GM12801 (cell line): Measurements from ENCODE around the gene MEGF11.

Experiments used
- CTCF ChIP-seq: IDR thresholded peaks from one replicate; pipeline ENCODE4 v1.5.1; 2011; ENCODE audit warnings: control low read depth; ENCODE audit not compliant: insufficient read length; ENCODE audit errors: extremely low read depth

MEGF11 gene

GRCh38 chr15:66069751-66070150, 183.8 kb downstream of the MEGF11 start:
- TF ChIP-seq CTCF, result no peak

GRCh38 chr15:66068801-66069200, 184.7 kb downstream of the MEGF11 start:
- no peak for TF ChIP-seq CTCF

- no peak for TF ChIP-seq CTCF
These were observed 185.9 kb downstream of the MEGF11 start for GRCh38 chr15:66067687-66068086.

- no peak for TF ChIP-seq CTCF
These were observed 187.1 kb downstream of the MEGF11 start for GRCh38 chr15:66066481-66066880.

- no peak for TF ChIP-seq CTCF
These were observed 187.5 kb downstream of the MEGF11 start for GRCh38 chr15:66066005-66066404.

- no peak for TF ChIP-seq CTCF
These were observed 188.2 kb downstream of the MEGF11 start for GRCh38 chr15:66065325-66065724.

GRCh38 chr15:66063147-66063546, 190.4 kb downstream of the MEGF11 start:
- TF ChIP-seq CTCF, result no peak

GRCh38 chr15:66057089-66057488, 196.5 kb downstream of the MEGF11 start:
- TF ChIP-seq CTCF, result no peak
